ENCODE results near the gene TBX10.

DNA sequence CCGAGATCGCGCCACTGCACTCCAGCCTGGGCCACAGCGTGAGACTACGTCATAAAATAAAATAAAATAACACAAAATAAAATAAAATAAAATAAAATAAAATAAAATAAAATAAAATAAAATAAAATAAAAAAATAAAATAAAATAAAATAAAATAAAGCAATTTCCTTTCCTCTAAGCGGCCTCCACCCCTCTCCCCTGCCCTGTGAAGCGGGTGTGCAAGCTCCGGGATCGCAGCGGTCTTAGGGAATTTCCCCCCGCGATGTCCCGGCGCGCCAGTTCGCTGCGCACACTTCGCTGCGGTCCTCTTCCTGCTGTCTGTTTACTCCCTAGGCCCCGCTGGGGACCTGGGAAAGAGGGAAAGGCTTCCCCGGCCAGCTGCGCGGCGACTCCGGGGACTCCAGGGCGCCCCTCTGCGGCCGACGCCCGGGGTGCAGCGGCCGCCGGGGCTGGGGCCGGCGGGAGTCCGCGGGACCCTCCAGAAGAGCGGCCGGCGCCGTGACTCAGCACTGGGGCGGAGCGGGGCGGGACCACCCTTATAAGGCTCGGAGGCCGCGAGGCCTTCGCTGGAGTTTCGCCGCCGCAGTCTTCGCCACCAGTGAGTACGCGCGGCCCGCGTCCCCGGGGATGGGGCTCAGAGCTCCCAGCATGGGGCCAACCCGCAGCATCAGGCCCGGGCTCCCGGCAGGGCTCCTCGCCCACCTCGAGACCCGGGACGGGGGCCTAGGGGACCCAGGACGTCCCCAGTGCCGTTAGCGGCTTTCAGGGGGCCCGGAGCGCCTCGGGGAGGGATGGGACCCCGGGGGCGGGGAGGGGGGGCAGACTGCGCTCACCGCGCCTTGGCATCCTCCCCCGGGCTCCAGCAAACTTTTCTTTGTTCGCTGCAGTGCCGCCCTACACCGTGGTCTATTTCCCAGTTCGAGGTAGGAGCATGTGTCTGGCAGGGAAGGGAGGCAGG is 56.0 kb downstream of the TBX10 start, which contains the start of gene GSTP1:
- TF ChIP-seq, protein P1, sequence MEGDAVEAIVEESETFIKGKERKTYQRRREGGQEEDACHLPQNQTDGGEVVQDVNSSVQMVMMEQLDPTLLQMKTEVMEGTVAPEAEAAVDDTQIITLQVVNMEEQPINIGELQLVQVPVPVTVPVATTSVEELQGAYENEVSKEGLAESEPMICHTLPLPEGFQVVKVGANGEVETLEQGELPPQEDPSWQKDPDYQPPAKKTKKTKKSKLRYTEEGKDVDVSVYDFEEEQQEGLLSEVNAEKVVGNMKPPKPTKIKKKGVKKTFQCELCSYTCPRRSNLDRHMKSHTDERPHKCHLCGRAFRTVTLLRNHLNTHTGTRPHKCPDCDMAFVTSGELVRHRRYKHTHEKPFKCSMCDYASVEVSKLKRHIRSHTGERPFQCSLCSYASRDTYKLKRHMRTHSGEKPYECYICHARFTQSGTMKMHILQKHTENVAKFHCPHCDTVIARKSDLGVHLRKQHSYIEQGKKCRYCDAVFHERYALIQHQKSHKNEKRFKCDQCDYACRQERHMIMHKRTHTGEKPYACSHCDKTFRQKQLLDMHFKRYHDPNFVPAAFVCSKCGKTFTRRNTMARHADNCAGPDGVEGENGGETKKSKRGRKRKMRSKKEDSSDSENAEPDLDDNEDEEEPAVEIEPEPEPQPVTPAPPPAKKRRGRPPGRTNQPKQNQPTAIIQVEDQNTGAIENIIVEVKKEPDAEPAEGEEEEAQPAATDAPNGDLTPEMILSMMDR (optimal IDR thresholded peaks at IDR 0.05 in 1 of 3, IDR thresholded peaks at IDR 0.05 in 1 of 3, conservative IDR thresholded peaks at IDR 0.05 in 1 of 3; ENCODE audit: extremely low read depth in 1 of 3, insufficient read depth in 2 of 3, low read length in 3 of 3) = peak; percentile 35 to 55 (median 36)
- no peak for TF ChIP-seq EZH2 (IDR thresholded peaks at IDR 0.05; ENCODE audit: low read length)

Measured in keratinocyte (primary cell).